ELF-1 (cell line): ENCODE results near the gene C2orf74.

ENCODE experiments used
- DNase-seq: peaks from one replicate; pipeline ENCODE4 v3.0.0-alpha.2; 2016; ENCODE audit warnings: low read depth, low spot score

The C2orf74 gene

GRCh38 chr2:61214171-61214570 is 52.2 kb downstream of the C2orf74 start:
- DNase-seq: no peak
